ENCODE results near the gene VAT1L.

- TF ChIP-seq SPI1 (IDR thresholded peaks at IDR 0.05; ENCODE audit: low read depth, low read length) = no peak
- TF ChIP-seq POLR2A (IDR thresholded peaks at IDR 0.05; ENCODE audit: low read depth, low read length) = no peak
Observed at GRCh38 chr16:77840093-77840492, 51.7 kb downstream of the VAT1L start.

All from GM12891 (cell line).